Stimulated activated memory B cell treated with anti-CD40 and anti-IgM and Interleukin-4, amounts not matched to agents 10 μg/mL and 1 μg/mL and 100 μg/mL, for 72 hours (primary cell): ENCODE results near the gene ZNF213.
"Not testable (repeated sequence)": the region's sequence is repeated elsewhere in the genome, so short reads cannot be mapped to it uniquely, and the experiment has no call there.

ENCODE experiments used
- ATAC-seq: fragments of 150-1000 bp; cut with Tn5 transposase; 2 replicates; pipeline ENCODE4 v1.10.0; 2021
- H3K27ac Mint-ChIP-seq: one replicate; pipeline ENCODE4 v1.8.0; 2022; ENCODE audit warnings: mild to moderate bottlenecking, mixed read lengths
- H3K27me3 Mint-ChIP-seq: one replicate; pipeline ENCODE4 v1.8.0; 2022; ENCODE audit warnings: mixed read lengths
- H3K36me3 Mint-ChIP-seq: one replicate; pipeline ENCODE4 v1.8.0; 2022; ENCODE audit warnings: mixed read lengths
- H3K4me1 Mint-ChIP-seq: one replicate; pipeline ENCODE4 v1.8.0; 2022; ENCODE audit warnings: mixed read lengths
- H3K4me3 Mint-ChIP-seq: one replicate; pipeline ENCODE4 v1.8.0; 2022; ENCODE audit warnings: mild to moderate bottlenecking, moderate library complexity, mixed read lengths
- H3K9me3 Mint-ChIP-seq: one replicate; pipeline ENCODE4 v1.8.0; 2022; ENCODE audit warnings: mixed read lengths

Gene ZNF213

DNA sequence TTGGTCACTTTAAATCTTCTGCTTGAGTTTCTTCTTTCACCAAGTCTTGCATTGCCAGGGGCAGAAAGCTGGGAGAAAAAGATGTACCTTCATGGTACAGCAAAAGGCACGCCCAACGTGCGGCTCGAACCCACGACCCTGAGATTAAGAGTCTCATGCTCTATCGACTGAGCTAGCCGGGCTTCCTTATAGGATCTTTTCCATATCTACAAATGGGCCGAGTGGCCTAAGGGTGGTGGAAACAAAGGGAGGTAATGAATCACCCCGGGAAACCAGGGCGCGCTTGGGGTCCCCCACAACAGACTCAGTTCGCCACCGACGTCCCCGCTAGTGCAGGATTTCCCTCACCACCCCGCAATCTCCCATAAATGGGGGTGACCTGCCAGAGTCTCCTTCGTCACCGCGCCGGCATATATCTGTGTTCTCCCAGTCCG is 45.6 kb downstream of the ZNF213 start:
- Mint-ChIP-seq H3K36me3 (no peaks in the 10 kb centered on the region), H3K4me3 (no peak overlapping the region), H3K4me1 (peaks cover 22% of the 10 kb centered on the region), H3K27ac (no peak overlapping the region), H3K27me3 (peaks cover 93% of the 10 kb centered on the region), H3K9me3 (peaks cover 2% of the 10 kb centered on the region)
- ATAC-seq: no peak

DNA sequence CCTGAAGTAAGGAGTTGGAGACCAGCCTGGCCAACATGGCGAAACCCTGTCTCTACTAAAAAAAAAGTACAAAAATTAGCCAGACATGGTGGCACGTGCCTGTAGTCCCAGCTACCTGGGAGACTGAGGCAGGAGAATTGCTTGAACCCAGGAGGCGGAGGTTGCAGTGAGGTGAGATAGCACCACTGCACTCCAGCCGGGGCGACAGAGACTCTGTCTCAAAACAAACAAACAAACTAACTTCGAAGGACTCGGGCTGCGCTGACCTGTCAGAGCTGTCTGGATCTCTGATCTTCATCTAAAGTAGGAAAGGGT is 47.4 kb downstream of the ZNF213 start:
- Mint-ChIP-seq H3K27me3 (peaks cover 92% of the 10 kb centered on the region), H3K4me1 (peaks cover 22% of the 10 kb centered on the region), H3K4me3 (peak overlapping the region; percentile 70), H3K27ac (peak overlapping the region; percentile 73)
- H3K36me3 Mint-ChIP-seq, ATAC-seq, H3K9me3 Mint-ChIP-seq: not testable (repeated sequence)

DNA sequence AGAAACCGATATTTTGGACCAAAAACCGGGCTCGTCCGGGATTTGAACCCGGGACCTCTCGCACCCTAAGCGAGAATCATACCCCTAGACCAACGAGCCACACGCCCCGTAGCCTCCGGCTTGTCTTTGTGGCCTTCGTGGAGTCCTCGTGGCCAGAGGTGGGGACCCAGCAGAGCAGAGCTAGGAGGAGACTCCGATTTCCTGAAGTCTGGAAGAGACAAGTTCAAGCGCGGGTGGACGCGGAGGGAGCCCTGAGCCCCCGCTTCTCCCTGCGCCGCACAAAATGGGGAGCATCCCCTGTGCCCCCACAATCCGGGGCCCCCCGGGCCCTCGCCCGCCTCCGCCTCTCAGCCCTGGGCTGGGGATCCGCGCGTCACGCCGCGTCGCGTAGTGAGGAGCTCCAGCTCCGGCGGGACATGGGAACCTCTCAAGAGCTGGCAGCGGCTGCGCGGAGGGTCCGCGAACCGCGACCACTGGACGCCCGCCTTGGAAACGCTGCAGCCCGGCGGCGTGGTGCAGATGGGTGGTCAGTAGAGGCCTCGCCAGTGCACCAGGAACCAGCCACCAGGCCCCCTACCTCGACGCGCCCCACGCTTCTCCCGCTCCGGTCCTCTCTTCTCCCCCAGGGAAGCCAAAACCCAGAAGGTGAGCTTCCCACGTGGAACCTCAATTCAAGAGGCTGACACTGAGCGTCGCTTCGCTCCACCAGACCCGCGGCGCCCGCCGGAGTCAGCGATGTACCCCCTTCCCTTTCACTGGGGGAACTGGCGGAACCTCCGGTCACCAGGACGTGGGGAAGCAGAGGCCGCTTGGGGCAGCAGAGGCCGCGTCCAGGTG is 48.0 kb downstream of the ZNF213 start:
- H3K9me3 Mint-ChIP-seq: no peaks in the 10 kb centered on the region
- H3K4me3 Mint-ChIP-seq: peak overlapping the region; percentile 74
- no peaks in the 10 kb centered on the region for H3K36me3 Mint-ChIP-seq
- peaks cover 92% of the 10 kb centered on the region for H3K27me3 Mint-ChIP-seq
- H3K27ac Mint-ChIP-seq: peak overlapping the region; percentile 73
- peaks cover 25% of the 10 kb centered on the region for H3K4me1 Mint-ChIP-seq
- no peak for ATAC-seq

DNA sequence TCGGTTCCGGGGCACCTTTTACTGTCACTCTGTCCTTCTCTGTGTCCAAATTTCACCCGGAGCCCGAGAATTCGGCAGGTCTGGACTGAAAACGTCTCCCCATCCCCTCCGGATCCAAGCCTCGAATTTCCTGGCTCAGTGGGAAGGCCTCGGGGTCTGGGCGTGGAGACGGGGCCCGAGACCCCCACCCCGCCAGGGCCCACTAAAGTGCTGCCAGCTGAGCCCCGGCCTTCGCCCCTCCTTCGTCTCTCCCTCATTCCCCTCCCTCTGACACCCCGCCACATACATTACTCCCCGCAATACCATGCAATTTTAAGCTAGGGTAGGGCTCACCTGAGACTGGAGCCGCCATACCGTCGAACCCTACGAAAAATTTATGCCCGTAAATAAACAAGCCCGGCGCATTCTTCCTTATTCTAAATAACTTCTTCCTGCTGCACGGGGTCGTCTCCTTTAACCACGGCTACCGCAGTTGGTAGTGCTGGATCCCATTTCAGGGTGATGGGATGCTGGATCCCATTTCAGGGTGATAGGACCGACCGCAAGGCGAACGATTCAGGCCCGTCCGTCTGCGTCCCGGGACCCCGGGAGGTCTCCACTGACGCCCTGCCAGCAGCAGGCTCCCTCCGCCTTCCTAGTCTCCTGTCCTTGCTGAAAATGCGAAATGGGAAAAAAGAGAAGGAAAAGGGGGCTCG is 48.8 kb downstream of the ZNF213 start:
- peaks cover 32% of the 10 kb centered on the region for H3K4me1 Mint-ChIP-seq
- H3K9me3 Mint-ChIP-seq: no peaks in the 10 kb centered on the region
- peak overlapping the region; percentile 73 for H3K27ac Mint-ChIP-seq
- H3K27me3 Mint-ChIP-seq: peaks cover 92% of the 10 kb centered on the region
- peak overlapping the region; percentile 74 for H3K4me3 Mint-ChIP-seq
- no peak for ATAC-seq
- H3K36me3 Mint-ChIP-seq: no peaks in the 10 kb centered on the region

DNA sequence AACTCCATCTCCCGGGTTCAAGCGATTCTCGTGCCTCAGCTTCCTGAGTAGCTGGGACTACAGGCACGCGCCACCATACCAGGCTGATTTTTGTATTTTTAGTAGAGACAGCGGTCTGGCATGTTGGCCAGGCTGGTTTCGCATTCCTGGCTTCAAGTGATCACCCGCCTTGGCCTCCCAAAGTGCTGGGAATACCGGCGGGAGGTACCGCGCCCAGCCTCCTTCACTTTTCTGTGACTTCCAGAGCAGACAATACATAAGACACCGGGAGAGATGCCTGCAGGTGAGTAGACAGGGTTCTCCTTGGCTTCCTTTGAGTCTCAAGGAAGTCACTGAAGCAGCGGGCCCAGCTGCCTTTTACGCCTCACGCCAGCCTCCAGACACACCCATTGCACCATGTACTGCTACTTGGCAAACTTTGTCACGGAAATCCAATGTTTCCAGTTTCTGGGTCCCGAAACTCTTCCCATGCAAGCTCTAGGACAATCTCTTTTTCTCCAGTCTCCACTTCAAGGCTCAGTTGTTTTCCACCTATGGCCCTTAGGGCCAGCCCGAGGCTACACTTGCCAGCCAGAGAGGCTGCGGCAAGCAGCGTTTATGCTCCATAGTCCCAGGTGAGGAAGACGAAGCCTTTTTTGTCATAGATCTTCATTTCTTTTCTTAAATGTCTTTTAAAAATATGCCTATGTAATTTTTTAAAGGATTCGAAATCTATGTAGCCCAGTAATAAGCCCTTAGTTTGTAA is 52.3 kb downstream of the ZNF213 start:
- Mint-ChIP-seq H3K9me3 (no peaks in the 10 kb centered on the region), H3K4me3 (no peak overlapping the region), H3K36me3 (no peaks in the 10 kb centered on the region), H3K27me3 (peaks cover 91% of the 10 kb centered on the region), H3K4me1 (peaks cover 48% of the 10 kb centered on the region), H3K27ac (no peak overlapping the region)
- no peak for ATAC-seq

DNA sequence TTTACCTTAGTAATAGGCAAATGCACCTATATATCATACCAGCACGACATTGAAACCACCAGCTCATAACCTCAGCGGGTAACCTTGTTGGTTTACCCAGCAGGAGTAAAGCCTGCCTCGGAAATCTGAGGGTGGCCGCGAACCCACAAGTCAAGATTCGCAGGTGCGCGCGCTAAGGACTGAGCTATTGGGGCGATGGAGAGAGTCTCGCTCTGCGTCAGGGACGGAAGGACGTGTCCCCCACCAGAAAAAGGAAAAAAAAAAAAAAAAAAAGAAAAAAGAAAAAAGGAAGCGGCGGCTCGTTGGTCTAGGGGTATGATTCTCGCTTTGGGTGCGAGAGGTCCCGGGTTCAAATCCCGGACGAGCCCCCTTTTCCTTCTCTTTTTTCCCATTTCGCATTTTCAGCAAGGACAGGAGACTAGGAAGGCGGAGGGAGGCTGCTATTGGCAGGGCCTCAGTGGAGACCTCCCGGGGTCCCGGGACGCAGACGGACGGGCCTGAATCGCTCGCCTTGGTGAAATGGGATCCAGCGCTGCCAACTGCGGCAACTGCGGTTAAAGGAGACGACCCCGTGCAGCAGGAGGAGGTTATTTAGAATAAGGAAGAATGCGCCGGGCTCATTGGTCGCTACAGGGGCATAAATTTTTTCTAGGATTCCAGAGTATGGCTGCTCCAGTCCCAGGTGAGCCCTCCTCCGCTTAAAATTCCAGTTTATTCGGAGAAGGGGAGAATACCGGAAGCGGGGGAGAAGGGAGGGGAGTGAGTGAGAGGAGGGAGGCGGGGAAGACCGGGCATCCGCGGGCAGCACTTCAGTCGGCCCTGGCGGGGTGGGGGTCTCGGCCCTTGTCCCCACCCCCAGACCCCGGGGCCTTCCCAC is 53.2 kb downstream of the ZNF213 start, which contains the start of gene OR1F1:
Gene OR1F1, plus strand, starts transcription at position 407 of the 877 bp plus-strand sequence.
- Mint-ChIP-seq H3K9me3 (no peaks in the 10 kb centered on the region), H3K4me1 (peaks cover 40% of the 10 kb centered on the region)
- ATAC-seq: no peak

DNA sequence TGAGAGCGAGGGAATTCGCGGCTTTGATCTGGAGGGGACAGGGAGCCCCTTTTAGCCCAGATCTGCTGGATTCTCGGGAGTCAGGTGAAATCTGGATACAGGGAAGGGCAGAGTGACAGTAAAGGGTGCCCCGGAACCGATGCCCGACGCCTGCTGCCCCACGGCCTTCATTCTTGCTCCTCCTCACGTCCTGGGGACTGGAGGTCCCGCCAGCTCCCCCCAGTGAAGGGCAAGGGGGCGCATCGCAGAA is 53.8 kb downstream of the ZNF213 start:
- Mint-ChIP-seq H3K4me3 (peak overlapping the region; percentile 29), H3K27ac (no peak overlapping the region), H3K27me3 (peaks cover 91% of the 10 kb centered on the region), H3K9me3 (no peaks in the 10 kb centered on the region), H3K4me1 (peaks cover 34% of the 10 kb centered on the region), H3K36me3 (no peaks in the 10 kb centered on the region)
- ATAC-seq: no peak

More for the DNA sequence above, 53.2 kb downstream of the ZNF213 start, which contains the start of gene OR1F1:
- Mint-ChIP-seq H3K27me3 (peaks cover 91% of the 10 kb centered on the region), H3K4me3 (peak within 1 kb of the TSS; percentile 29), H3K27ac (peak within 1 kb of the TSS; percentile 39), H3K36me3 (no peaks in the 10 kb centered on the region)

DNA sequence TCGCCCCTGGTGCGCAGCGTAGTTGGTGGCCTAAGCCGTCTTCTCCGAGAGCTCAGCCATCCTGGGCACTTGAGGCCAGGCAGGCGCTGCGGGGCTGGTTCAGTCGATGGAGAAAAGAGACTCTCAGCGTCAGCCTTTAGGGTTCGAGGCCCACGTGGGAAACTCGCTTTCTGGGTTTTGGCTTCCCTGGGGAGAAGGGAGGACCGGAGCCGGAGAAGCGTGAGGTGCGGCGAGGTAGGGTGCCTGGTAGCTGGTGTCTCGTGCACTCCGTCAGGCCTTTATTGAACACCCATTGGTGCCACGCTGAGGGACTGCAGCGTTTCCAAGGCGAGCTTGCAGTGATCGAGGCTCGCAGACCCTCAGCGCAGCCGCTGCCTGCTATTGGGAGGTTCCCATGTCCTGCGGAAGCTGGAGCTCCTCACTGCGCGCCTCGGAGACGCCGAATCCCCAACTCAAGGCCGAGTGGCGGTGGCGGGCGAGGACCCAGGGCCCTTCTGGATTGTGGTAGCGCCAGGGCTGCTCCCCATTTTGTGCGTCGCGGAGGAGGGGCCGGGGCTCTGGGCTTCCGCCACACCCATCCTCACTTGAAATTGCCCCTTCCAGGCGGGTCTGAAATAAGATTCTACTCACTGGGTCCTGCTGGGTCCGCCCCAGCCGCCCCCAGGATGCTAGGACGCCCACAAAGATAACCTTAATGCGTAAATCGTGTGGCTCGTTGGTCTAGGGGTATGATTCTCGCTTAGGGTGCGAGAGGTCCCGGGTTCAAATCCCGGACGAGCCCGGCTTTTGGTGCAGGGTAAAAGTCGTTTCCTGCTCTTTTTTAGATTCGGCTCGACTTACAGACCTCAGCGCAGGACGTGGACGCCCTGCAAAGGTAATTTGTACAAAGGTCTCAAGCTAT is 54.3 kb downstream of the ZNF213 start:
- no peak for ATAC-seq
- Mint-ChIP-seq H3K27me3 (peaks cover 91% of the 10 kb centered on the region), H3K27ac (no peak overlapping the region), H3K36me3 (no peaks in the 10 kb centered on the region), H3K4me3 (peak overlapping the region; percentile 29), H3K4me1 (peaks cover 29% of the 10 kb centered on the region), H3K9me3 (peaks cover 2% of the 10 kb centered on the region)

DNA sequence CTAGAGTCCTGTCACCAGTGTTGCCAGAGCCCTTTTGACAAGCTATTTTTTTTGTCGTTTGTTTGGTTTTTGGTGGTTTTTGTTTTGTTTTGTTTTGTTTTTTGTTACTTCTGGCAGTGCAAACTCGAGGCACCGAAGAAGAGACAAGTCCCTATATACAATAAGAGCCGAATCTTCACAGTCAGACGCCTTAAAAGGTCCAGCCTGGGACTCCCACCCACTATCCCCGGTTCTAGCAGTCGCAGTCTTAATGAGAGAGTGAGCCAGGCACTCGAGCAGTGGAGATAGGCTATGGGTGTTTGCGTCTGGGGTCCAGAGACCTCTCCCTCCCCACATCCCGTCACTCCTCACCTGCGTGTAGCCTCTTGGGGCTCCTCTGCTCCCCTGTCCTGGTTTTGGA is 55.0 kb downstream of the ZNF213 start:
- Mint-ChIP-seq H3K9me3 (peaks cover 2% of the 10 kb centered on the region), H3K36me3 (no peaks in the 10 kb centered on the region), H3K4me3 (peak overlapping the region; percentile 15), H3K27ac (no peak overlapping the region), H3K4me1 (peaks cover 26% of the 10 kb centered on the region), H3K27me3 (peaks cover 93% of the 10 kb centered on the region)
- no peak for ATAC-seq

DNA sequence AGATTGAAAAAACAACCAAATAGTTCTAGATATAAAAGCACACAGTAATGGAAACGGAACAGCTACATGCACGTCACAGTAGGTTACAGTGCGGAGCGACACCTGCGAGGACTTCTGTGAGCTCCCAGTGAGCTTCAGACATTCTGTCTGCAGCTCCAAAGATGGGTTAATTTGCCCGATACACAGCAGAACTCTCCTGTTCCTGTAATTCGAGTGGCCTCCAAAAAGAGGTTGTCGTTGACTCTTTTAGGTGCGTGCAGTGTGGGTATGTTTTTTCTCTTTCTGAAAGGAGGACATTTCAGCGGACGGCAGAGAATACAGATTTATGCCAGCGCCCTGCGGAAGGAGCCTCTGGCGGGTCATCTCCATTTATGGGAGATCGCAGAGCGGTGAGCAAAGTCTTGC is 56.1 kb downstream of the ZNF213 start:
- peaks cover 2% of the 10 kb centered on the region for H3K9me3 Mint-ChIP-seq
- peaks cover 98% of the 10 kb centered on the region for H3K27me3 Mint-ChIP-seq
- no peak overlapping the region for H3K4me3 Mint-ChIP-seq
- no peaks in the 10 kb centered on the region for H3K36me3 Mint-ChIP-seq
- ATAC-seq: no peak
- H3K27ac Mint-ChIP-seq: no peak overlapping the region
- peaks cover 26% of the 10 kb centered on the region for H3K4me1 Mint-ChIP-seq
